Endothelial cell of umbilical vein (primary cell): ENCODE data around the gene FANCC. TPM values are rescaled to one million over a fixed set of nuclear protein-coding genes. Genes with fewer than 3 reads are reported as not detected.
"Not testable (repeated sequence)": the region's sequence is repeated elsewhere in the genome, so short reads cannot be mapped to it uniquely, and the experiment has no call there.

Experiments used
- BruUV-seq: library from RNA; stranded (reverse); fragments of 400-500 nt; replicated peaks from 2 replicates; lab custom pipeline; 2021; lab: Mats Ljungman, UMichigan
- CTCF ChIA-PET: fragments of 300-600, 350-600 bp; sonication (Branson Sonifier 250); formaldehyde crosslinking; loops from one replicate; lab custom pipeline; 2021; ENCODE audit warnings: antibody characterized with exemption, inconsistent platforms; lab: Charles Lee
- POLR2A ChIA-PET: fragments of 300-600, 350-600 bp; sonication (Branson Sonifier 250); formaldehyde crosslinking; loops from one replicate; lab custom pipeline; 2021; ENCODE audit warnings: antibody characterized with exemption, inconsistent platforms; lab: Charles Lee
- DNase-seq: peaks from one replicate; pipeline ENCODE4 v3.0.0-alpha.2; 2011; ENCODE audit warnings: low read depth, low spot score
- FAIRE-seq: peaks from 2 replicates; lab custom pipeline; 2011; peaks lifted over from hg19 to GRCh38; lab: Jason Lieb, UNC
- H2AFZ ChIP-seq: 2 replicates; pipeline ENCODE4 v1.6.0; 2012; ENCODE audit warnings: low read depth, low read length, control low read depth, inconsistent platforms
- H3K27ac ChIP-seq: 2 replicates; pipeline ENCODE4 v1.5.1; 2011; ENCODE audit warnings: low read depth, mild to moderate bottlenecking, control low read depth, low read length, moderate library complexity; ENCODE audit not compliant: insufficient read depth
- H3K27me3 ChIP-seq, 2 experiments: 2 replicates each; pipeline versions ENCODE4 v1.6.0 to v1.6.1; 2011; ENCODE audit warnings: low read length in 2 of 2, mixed read lengths in 1 of 2; ENCODE audit not compliant: control insufficient read depth in 2 of 2, insufficient read depth in 2 of 2
- H3K36me3 ChIP-seq, 2 experiments: 2 replicates in 1 of 2; 3 replicates in 1 of 2; pipeline ENCODE4 v1.5.1; 2011; ENCODE audit warnings: low read length in 2 of 2, mild to moderate bottlenecking in 1 of 2, moderate library complexity in 1 of 2; ENCODE audit not compliant: control insufficient read depth in 2 of 2, insufficient read depth in 2 of 2; ENCODE audit errors: extremely low read depth in 1 of 2
- H3K4me1 ChIP-seq: 3 replicates; pipeline ENCODE4 v1.5.1; 2011; ENCODE audit warnings: mild to moderate bottlenecking, low read length; ENCODE audit not compliant: control insufficient read depth, insufficient read depth; ENCODE audit errors: extremely low read depth
- H3K4me2 ChIP-seq: 2 replicates; pipeline ENCODE4 v1.6.1; 2011; ENCODE audit warnings: low read length, control low read depth, mixed read lengths; ENCODE audit not compliant: insufficient read depth
- H3K4me3 ChIP-seq, 3 experiments: fragments of 200-600 bp in 1 of 3; sonication (generic), shearing (Covaris generic) in 1 of 3; replicated peaks in 1 of 3; 2 replicates each; pipeline ENCODE4 v1.5.1; 2011 to 2016; ENCODE audit warnings: control low read depth in 3 of 3, low read length in 3 of 3, mild to moderate bottlenecking in 2 of 3, inconsistent platforms in 1 of 3, low read depth in 1 of 3, moderate library complexity in 1 of 3; ENCODE audit not compliant: insufficient read depth in 1 of 3
- H3K79me2 ChIP-seq: 2 replicates; pipeline ENCODE4 v1.6.0; 2012; ENCODE audit warnings: low read length, inconsistent platforms; ENCODE audit not compliant: control insufficient read depth, insufficient read depth
- H3K9ac ChIP-seq: replicated peaks from 2 replicates; pipeline ENCODE3; 2011; ENCODE audit warnings: low read length, control low read depth; ENCODE audit not compliant: insufficient read depth; ENCODE audit errors: extremely low read depth
- H3K9me1 ChIP-seq: replicated peaks from 3 replicates; pipeline ENCODE4 v1.6.0; 2011; ENCODE audit warnings: mild to moderate bottlenecking, low read length; ENCODE audit not compliant: control insufficient read depth, insufficient read depth; ENCODE audit errors: extremely low read depth
- H3K9me3 ChIP-seq: replicated peaks from 2 replicates; pipeline ENCODE4 v1.5.1; 2012; ENCODE audit warnings: low read length, inconsistent platforms; ENCODE audit not compliant: control insufficient read depth, insufficient read depth
- H4K20me1 ChIP-seq: replicated peaks from 2 replicates; pipeline ENCODE3; 2011; ENCODE audit warnings: mild to moderate bottlenecking, low read length; ENCODE audit not compliant: control insufficient read depth, insufficient read depth; ENCODE audit errors: extremely low read depth
- EZH2 ChIP-seq: IDR thresholded peaks from 2 replicates; pipeline ENCODE4 v1.6.1; 2012; ENCODE audit warnings: borderline replicate concordance, low read depth, mild to moderate bottlenecking, moderate library complexity, low read length, inconsistent platforms; ENCODE audit not compliant: severe bottlenecking
- GATA2 ChIP-seq: IDR thresholded peaks from 2 replicates; pipeline ENCODE4 v1.7.0; 2011; ENCODE audit warnings: low read depth, mild to moderate bottlenecking, moderate library complexity, mixed read lengths, low read length; ENCODE audit not compliant: insufficient read length, insufficient read depth
- JUN ChIP-seq: IDR thresholded peaks from 2 replicates; pipeline ENCODE4 v1.6.1; 2011; ENCODE audit warnings: borderline replicate concordance, low read depth; ENCODE audit not compliant: insufficient read length, insufficient read depth
- dilution Hi-C: fragments of 300-500 bp; cut with MboI; formaldehyde crosslinking; loops from one replicate; pipeline ENCODE4 v1.15.0; 2019; ENCODE audit warnings: low sequenced_read_pairs; ENCODE audit not compliant: extremely low pct_ligation_motif_present
- intact Hi-C: fragments of 100-400 bp; cut with micrococcal nuclease; formaldehyde crosslinking; loops from one replicate; pipeline ENCODE4 v1.10.0; 2022
- polyA plus RNA-seq, 4 experiments: library from polyadenylated mRNA; depleted of rRNA in 3 of 4; stranded (reverse) in 3 of 4; unstranded in 1 of 4; fragments of >200 nt; gene quantifications; 2 replicates each; pipeline versions ENCODE4 v1.2.1 to v1.2.3, GENCODE V29; 2011 to 2012; ENCODE audit warnings: missing spikeins in 1 of 4
- total RNA-seq: library from RNA; stranded (reverse); gene quantifications from 2 replicates; pipeline ENCODE4 v1.2.3, GENCODE V29; 2021

Gene FANCC
- total and polyA plus RNA-seq, 2 donors (not counting 3 experiments of a cell fraction or from before 2014, with no cell fraction given), result 5.7 to 13.1 TPM

DNA sequence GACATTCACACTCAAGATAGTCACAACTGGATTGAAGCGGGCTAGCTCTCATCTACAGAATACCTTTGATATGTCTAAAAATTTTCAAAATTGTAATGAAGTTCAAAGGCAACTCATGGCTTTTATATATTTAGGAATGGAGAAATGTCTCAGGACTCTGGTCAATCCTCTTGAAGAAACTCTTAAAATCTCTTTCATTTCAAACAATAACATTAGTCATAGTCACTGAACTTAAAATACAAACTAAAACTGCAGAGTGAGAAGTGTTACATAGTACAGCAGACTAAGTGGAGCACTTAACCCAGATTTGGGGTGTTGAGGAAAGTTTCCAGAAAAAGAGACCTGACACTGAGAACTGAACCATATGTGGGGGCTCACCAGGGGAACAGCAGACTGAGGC is 20.7 kb downstream of the FANCC start:
- Histone ChIP-seq H3K4me1 (no peaks in the 10 kb centered on the region), H3K79me2 (no peaks in the 10 kb centered on the region), H3K4me3 (no peak overlapping the region), H3K9ac (no peak overlapping the region), H3K27ac (no peak overlapping the region), H3K36me3 (no peaks in the 10 kb centered on the region), H4K20me1 (no peaks in the 10 kb centered on the region), H3K9me1 (no peaks in the 10 kb centered on the region), H2AFZ (no peak overlapping the region), H3K4me2 (no peak overlapping the region), H3K9me3 (no peaks in the 10 kb centered on the region), H3K27me3 (no peaks in the 10 kb centered on the region)
- ChIA-PET CTCF (no interaction called here), POLR2A (no interaction called here)
- FAIRE-seq (no peak), DNase-seq (no peak)
- dilution Hi-C loops, result no loop called here
- intact Hi-C loops, result no loop called here
- no peak for TF ChIP-seq JUN
- no peak for TF ChIP-seq EZH2
- TF ChIP-seq GATA2, result no peak
- BruUV-seq, result no TSS peak

DNA sequence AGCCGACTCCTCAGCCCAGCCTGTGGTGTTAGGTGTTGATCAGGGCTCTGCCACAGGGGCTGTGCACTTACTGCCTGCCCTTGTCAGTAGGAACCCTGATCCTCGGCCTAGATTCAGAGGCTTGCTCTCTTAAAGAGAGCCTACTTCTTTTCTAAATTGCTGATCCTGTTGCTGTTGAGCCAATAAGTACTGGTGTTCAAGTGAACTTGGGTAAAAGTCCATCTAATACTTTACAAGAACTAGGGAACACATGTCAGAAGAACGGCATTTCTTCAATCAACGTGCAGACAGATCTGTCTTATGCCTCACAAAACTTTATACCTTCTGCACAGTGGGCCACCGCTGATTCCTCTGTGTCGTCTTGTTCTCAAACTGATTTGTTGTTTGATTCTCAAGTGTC is 24.2 kb downstream of the FANCC start:
- DNase-seq, H2AFZ ChIP-seq, BruUV-seq, H3K9me3 ChIP-seq, POLR2A ChIA-PET, FAIRE-seq, CTCF ChIA-PET, H4K20me1 ChIP-seq, H3K27me3 ChIP-seq, H3K36me3 ChIP-seq, H3K79me2 ChIP-seq, H3K4me1 ChIP-seq, H3K4me2 ChIP-seq, H3K9ac ChIP-seq, H3K4me3 ChIP-seq, intact Hi-C loops, H3K9me1 ChIP-seq, H3K27ac ChIP-seq, dilution Hi-C loops: not testable (repeated sequence)
